Fibroblast of lung (primary cell): ENCODE results near the gene RTN4RL1.

ENCODE experiments used
- EZH2 ChIP-seq: IDR thresholded peaks from 2 replicates; pipeline ENCODE4 v1.5.1; 2012; ENCODE audit warnings: low read length, control low read depth, mild to moderate bottlenecking; ENCODE audit errors: missing control alignments
- TF ChIP-seq, protein P1 (sequence below), 2 donors: IDR thresholded peaks in 1 of 2; conservative IDR thresholded peaks in 1 of 2; 1 replicate in 1 of 2; 2 replicates in 1 of 2; pipeline ENCODE4 v1.5.1; 2011 to 2012; ENCODE audit warnings: low read length in 2 of 2, control low read depth in 1 of 2, inconsistent platforms in 1 of 2, low read depth in 1 of 2, mild to moderate bottlenecking in 1 of 2

DNA sequence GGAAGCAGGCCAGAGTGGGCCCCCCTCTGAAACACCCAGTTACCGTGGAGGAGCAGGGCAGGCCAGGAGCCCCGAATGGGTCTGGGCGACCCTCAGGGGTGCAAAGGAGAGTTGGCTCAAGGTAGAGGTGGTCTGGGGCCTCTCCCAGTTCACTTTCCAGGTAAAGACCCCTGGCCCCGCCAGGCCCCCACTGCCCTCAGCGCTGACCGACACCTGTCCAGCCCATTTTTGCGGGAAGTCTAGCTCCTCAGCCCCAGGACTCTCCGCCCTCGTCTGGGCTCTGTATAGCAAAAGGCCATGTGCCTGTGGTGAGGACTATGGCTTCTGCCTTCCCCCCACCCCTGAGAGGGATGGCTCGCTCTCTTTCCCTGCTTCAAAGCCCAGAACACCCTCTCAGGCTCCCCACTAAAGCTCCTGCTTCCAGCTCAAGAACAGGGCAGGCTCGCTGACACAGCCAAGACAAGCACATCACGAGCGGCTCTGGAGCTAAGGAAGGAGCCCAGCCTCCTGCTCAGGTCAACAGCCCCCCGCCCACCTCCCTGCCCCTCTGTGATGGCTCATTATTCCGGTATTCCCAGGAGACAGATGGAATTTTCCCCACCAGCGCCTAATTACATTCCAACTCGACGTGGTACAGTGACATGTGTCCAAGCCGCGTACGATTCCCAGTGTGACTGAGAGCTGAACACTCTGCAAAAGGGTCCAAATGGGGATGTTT lies 59.4 kb downstream of the RTN4RL1 start:
- TF ChIP-seq, protein P1, sequence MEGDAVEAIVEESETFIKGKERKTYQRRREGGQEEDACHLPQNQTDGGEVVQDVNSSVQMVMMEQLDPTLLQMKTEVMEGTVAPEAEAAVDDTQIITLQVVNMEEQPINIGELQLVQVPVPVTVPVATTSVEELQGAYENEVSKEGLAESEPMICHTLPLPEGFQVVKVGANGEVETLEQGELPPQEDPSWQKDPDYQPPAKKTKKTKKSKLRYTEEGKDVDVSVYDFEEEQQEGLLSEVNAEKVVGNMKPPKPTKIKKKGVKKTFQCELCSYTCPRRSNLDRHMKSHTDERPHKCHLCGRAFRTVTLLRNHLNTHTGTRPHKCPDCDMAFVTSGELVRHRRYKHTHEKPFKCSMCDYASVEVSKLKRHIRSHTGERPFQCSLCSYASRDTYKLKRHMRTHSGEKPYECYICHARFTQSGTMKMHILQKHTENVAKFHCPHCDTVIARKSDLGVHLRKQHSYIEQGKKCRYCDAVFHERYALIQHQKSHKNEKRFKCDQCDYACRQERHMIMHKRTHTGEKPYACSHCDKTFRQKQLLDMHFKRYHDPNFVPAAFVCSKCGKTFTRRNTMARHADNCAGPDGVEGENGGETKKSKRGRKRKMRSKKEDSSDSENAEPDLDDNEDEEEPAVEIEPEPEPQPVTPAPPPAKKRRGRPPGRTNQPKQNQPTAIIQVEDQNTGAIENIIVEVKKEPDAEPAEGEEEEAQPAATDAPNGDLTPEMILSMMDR (conservative IDR thresholded peaks at IDR 0.05 in 1 of 2, IDR thresholded peaks at IDR 0.05 in 1 of 2; ENCODE audit: low read depth in 1 of 2, low read length in 2 of 2): no peak
- TF ChIP-seq EZH2: no peak
